ENCODE data around the gene LDHB.
"Not testable (repeated sequence)": the region's sequence is repeated elsewhere in the genome, so short reads cannot be mapped to it uniquely, and the experiment has no call there.

Gene LDHB

GRCh38 chr12:21677622-21678277 is 20.1 kb upstream of the LDHB start:
- H3K27me3 ChIP-seq (replicated peaks; ENCODE audit: control insufficient read depth, insufficient read depth, low read length): no peaks in the 10 kb centered on the region
- no peak for TF ChIP-seq CTCF (IDR thresholded peaks at IDR 0.05; ENCODE audit: insufficient read depth, low read length, poor library complexity, severe bottlenecking)
- no peak for DNase-seq (ENCODE audit: extremely low read depth, insufficient read length)
- H3K36me3 ChIP-seq (ENCODE audit: control insufficient read depth, insufficient read depth, low read length): no peaks in the 10 kb centered on the region
- no peak overlapping the region for H3K4me3 ChIP-seq (replicated peaks; ENCODE audit: low read depth, low read length)

- no peak for TF ChIP-seq CTCF (IDR thresholded peaks at IDR 0.05; ENCODE audit: insufficient read depth, low read length, poor library complexity, severe bottlenecking)
- H3K36me3 ChIP-seq (ENCODE audit: control insufficient read depth, insufficient read depth, low read length): no peaks in the 10 kb centered on the region
These were observed 19.6 kb upstream of the LDHB start for GRCh38 chr12:21677204-21677603.

GRCh38 chr12:21676776-21677175 is 19.1 kb upstream of the LDHB start:
- H3K36me3 ChIP-seq (ENCODE audit: control insufficient read depth, insufficient read depth, low read length): no peaks in the 10 kb centered on the region
- DNase-seq (ENCODE audit: extremely low read depth, insufficient read length): no peak
- no peaks in the 10 kb centered on the region for H3K27me3 ChIP-seq (replicated peaks; ENCODE audit: control insufficient read depth, insufficient read depth, low read length)
- no peak for TF ChIP-seq CTCF (IDR thresholded peaks at IDR 0.05; ENCODE audit: insufficient read depth, low read length, poor library complexity, severe bottlenecking)
- H3K4me3 ChIP-seq (replicated peaks; ENCODE audit: low read depth, low read length): no peak overlapping the region

More at GRCh38 chr12:21677204-21677603, 19.6 kb upstream of the LDHB start:
- Histone ChIP-seq H3K27me3 (replicated peaks; ENCODE audit: control insufficient read depth, insufficient read depth, low read length) (no peaks in the 10 kb centered on the region), H3K4me3 (replicated peaks; ENCODE audit: low read depth, low read length) (no peak overlapping the region)
- no peak for DNase-seq (ENCODE audit: extremely low read depth, insufficient read length)

GRCh38 chr12:21675641-21676040 is 18.0 kb upstream of the LDHB start:
- no peaks in the 10 kb centered on the region for H3K36me3 ChIP-seq (ENCODE audit: control insufficient read depth, insufficient read depth, low read length)
- TF ChIP-seq CTCF (IDR thresholded peaks at IDR 0.05; ENCODE audit: insufficient read depth, low read length, poor library complexity, severe bottlenecking): no peak
- H3K4me3 ChIP-seq (replicated peaks; ENCODE audit: low read depth, low read length): no peak overlapping the region
- DNase-seq (ENCODE audit: extremely low read depth, insufficient read length): no peak
- H3K27me3 ChIP-seq (replicated peaks; ENCODE audit: control insufficient read depth, insufficient read depth, low read length): no peaks in the 10 kb centered on the region

- TF ChIP-seq CTCF (IDR thresholded peaks at IDR 0.05; ENCODE audit: insufficient read depth, low read length, poor library complexity, severe bottlenecking): no peak
- H3K36me3 ChIP-seq (ENCODE audit: control insufficient read depth, insufficient read depth, low read length): no peaks in the 10 kb centered on the region
- no peak overlapping the region for H3K4me3 ChIP-seq (replicated peaks; ENCODE audit: low read depth, low read length)
- DNase-seq (ENCODE audit: extremely low read depth, insufficient read length): no peak
- no peaks in the 10 kb centered on the region for H3K27me3 ChIP-seq (replicated peaks; ENCODE audit: control insufficient read depth, insufficient read depth, low read length)
These were observed 17.5 kb upstream of the LDHB start for GRCh38 chr12:21675096-21675495.

- not testable (repeated sequence) for H3K36me3 ChIP-seq (ENCODE audit: control insufficient read depth, insufficient read depth, low read length)
These were observed 16.3 kb upstream of the LDHB start for GRCh38 chr12:21673830-21674552.

More at GRCh38 chr12:21673830-21674552, 16.3 kb upstream of the LDHB start:
- DNase-seq (ENCODE audit: extremely low read depth, insufficient read length); H3K4me3 ChIP-seq (replicated peaks; ENCODE audit: low read depth, low read length); H3K27me3 ChIP-seq (replicated peaks; ENCODE audit: control insufficient read depth, insufficient read depth, low read length): not testable (repeated sequence)
